Ecto neural progenitor cell (in vitro differentiated cells): ENCODE results near the gene PEMT.

Source experiments
- DNase-seq: peaks from one replicate; pipeline ENCODE4 v3.0.0-alpha.2; 2018; ENCODE audit warnings: low spot score

The PEMT gene

GRCh38 chr17:17514993-17515933 lies 76.2 kb downstream of the PEMT start:
- DNase-seq: no peak

- DNase-seq: no peak
These were observed 77.0 kb downstream of the PEMT start for GRCh38 chr17:17514361-17514992.

GRCh38 chr17:17513626-17514025 lies 77.9 kb downstream of the PEMT start:
- DNase-seq: no peak

- no peak for DNase-seq
These were observed 78.6 kb downstream of the PEMT start for GRCh38 chr17:17512866-17513265.

GRCh38 chr17:17511881-17512858 lies 79.3 kb downstream of the PEMT start:
- no peak for DNase-seq

- DNase-seq: no peak
These were observed 80.2 kb downstream of the PEMT start for GRCh38 chr17:17511293-17511741.

- no peak for DNase-seq
These were observed 80.8 kb downstream of the PEMT start for GRCh38 chr17:17510456-17511292.

- no peak for DNase-seq
These were observed 81.7 kb downstream of the PEMT start for GRCh38 chr17:17509601-17510425.

GRCh38 chr17:17508646-17509591 lies 82.6 kb downstream of the PEMT start:
- no peak for DNase-seq

GRCh38 chr17:17508019-17508535 lies 83.4 kb downstream of the PEMT start:
- no peak for DNase-seq

- DNase-seq: no peak
These were observed 84.0 kb downstream of the PEMT start for GRCh38 chr17:17507465-17508011.

GRCh38 chr17:17506893-17507464 lies 84.5 kb downstream of the PEMT start:
- no peak for DNase-seq

GRCh38 chr17:17506181-17506741 lies 85.2 kb downstream of the PEMT start:
- DNase-seq: no peak

GRCh38 chr17:17505610-17506171 lies 85.8 kb downstream of the PEMT start:
- no peak for DNase-seq

- no peak for DNase-seq
These were observed 86.4 kb downstream of the PEMT start for GRCh38 chr17:17505151-17505550.

GRCh38 chr17:17504341-17505140 lies 87.0 kb downstream of the PEMT start:
- DNase-seq: no peak
